Astrocyte of the spinal cord (primary cell): Measurements from ENCODE around the gene RAB30.

Experiments
- DNase-seq: peaks from one replicate; pipeline ENCODE4 v3.0.0; 2011; ENCODE audit warnings: low read depth, low spot score
- H3K4me3 ChIP-seq: 2 replicates; pipeline ENCODE4 v1.5.1; 2011; ENCODE audit warnings: low read depth, mild to moderate bottlenecking, low read length, moderate library complexity
- CTCF ChIP-seq: IDR thresholded peaks from 2 replicates; pipeline ENCODE4 v1.5.1; 2012; ENCODE audit warnings: low read depth, mild to moderate bottlenecking, low read length, inconsistent platforms
- in situ Hi-C: cut with HindIII; loops from 2 replicates; pipeline ENCODE4 v1.10.0; 2017; ENCODE audit warnings: low sequenced_read_pairs

Gene RAB30

GRCh38 chr11:83044958-83045712 lies 26.6 kb downstream of the RAB30 start:
- in situ Hi-C loops: no loop called here
- H3K4me3 ChIP-seq: no peak overlapping the region
- TF ChIP-seq CTCF: no peak
- peak; percentile 75 for DNase-seq

- in situ Hi-C loops: no loop called here
- no peak for DNase-seq
- TF ChIP-seq CTCF: no peak
- no peak overlapping the region for H3K4me3 ChIP-seq
Observed at GRCh38 chr11:83042964-83043711, 28.6 kb downstream of the RAB30 start.

- no peak for TF ChIP-seq CTCF
- no peak overlapping the region for H3K4me3 ChIP-seq
- no peak for DNase-seq
- in situ Hi-C loops: no loop called here
Observed at GRCh38 chr11:83041126-83041525, 30.6 kb downstream of the RAB30 start.

- no peak for TF ChIP-seq CTCF
- H3K4me3 ChIP-seq: no peak overlapping the region
- no peak for DNase-seq
- in situ Hi-C loops: no loop called here
Observed at GRCh38 chr11:83039566-83039965, 32.1 kb downstream of the RAB30 start.

- in situ Hi-C loops: no loop called here
- DNase-seq: peak; percentile 49
- TF ChIP-seq CTCF: no peak
- no peak overlapping the region for H3K4me3 ChIP-seq
Observed at GRCh38 chr11:83037877-83038276, 33.8 kb downstream of the RAB30 start.

GRCh38 chr11:83036701-83037100 lies 35.0 kb downstream of the RAB30 start:
- in situ Hi-C loops: no loop called here

More at GRCh38 chr11:83036701-83037100, 35.0 kb downstream of the RAB30 start:
- TF ChIP-seq CTCF: no peak
- H3K4me3 ChIP-seq: no peak overlapping the region
- DNase-seq: no peak
